NCI-H748 (cell line): ENCODE results near the gene JAK2.
A peak's percentile ranks its signal among the peaks of the same experiment; 100 is the strongest.
"Not testable (repeated sequence)": the region's sequence is repeated elsewhere in the genome, so short reads cannot be mapped to it uniquely, and the experiment has no call there.

Experiments
- DNase-seq: peaks from one replicate; lab custom pipeline; 2025; ENCODE audit not compliant: unreplicated experiment; lab: John Stamatoyannopoulos, UW

The JAK2 gene

DNA sequence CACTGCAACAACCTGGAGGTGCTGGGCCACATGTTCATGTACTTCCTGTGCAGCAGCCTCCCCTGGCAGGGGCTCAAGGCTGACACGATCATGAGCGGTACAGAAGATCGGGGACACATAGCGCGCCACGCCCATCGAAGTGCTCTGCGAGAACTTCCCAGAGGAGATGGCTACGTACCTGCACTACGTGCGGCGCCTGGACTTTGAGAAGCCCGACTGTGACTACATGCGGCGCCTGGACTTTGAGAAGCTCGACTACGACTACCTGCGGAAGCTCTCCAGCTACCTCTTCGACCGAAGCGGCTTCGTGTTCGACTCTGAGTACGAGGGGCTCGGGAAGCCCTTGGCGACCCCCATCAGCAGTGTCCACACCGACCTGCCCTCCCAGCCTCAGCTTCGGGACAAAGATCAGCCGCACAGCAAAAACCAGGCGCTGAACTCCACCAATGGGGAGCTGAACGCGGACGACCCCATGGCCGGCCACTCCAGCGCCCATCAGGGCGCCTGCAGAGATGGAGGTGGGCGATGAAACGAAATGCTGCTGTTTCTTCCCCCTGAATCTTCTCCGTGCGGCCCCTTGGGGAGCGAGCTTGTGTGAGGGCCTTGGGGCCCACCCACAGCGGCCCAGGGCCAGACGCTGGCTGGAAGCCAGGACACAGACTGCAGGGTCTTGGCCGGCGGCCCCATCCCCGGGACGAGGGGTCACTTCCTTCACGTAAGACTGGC, 56.5 kb downstream of the JAK2 start:
- DNase-seq, result no peak

DNA sequence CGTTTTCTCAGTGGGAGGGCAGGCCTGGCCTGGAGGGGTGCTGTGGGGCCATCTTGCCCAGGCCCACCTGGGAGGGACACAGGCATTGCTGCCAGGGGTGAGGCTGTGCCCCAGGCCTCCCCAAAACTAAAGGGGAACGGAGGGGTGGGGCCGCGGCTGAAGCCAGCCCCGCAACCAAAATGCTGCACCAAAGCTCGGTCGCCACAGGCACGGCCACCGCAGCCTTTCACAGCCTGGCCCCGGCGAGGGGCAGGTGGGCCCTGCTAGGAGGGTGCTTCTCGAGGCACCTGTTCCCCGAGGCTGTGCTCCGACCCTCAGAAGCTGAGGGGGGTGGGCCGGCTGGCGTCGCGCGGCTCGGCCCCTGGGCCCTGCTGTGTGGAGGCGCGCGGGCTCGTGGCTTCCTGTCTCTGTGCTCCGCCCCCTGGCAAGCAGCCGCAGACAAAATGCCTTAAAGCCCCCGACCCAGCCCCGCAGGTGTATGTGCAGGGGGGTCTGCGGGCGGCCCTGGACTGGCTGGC, 57.6 kb downstream of the JAK2 start:
- no peak for DNase-seq

DNA sequence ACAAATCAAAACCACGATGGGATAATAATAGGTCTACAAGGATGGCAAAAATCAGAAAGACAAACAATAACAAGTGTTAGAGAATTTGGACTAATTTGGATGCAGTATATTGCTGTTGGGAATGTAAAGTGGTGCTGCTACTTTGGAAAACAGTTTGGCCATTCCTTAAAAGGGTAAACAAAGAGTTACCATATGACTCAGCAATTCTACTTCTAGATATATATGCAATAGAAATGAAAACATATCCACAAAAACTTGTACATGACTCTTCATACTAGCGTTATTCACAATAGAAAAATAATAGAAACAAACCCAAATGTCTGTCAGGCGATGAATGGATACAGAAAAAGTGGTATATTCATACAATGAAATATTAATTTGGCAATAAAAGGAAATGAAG, 58.3 kb downstream of the JAK2 start:
- no peak for DNase-seq

GRCh38 chr9:5044160-5044559, 59.1 kb downstream of the JAK2 start:
- DNase-seq, result no peak

DNA sequence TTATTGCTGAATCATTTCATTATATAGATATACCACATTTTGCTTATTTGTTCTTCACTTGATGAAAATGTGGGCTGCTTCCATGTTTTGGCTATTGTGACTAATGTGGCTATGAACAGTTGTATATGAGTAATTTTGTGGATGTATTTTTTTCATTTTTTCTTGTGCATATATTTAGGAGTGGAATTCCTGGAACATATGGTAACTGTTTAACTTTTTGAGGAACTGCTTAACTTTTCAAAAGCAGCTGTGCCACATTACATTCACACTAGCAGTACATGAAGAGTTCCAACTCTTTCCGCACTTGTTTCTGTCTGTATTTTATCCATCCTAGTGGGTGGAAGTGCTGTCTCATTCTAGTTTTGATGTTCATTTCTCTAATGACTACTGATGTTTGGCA, 67.8 kb downstream of the JAK2 start:
- no peak for DNase-seq

- DNase-seq, result no peak
These were observed 77.6 kb downstream of the JAK2 start for GRCh38 chr9:5062631-5063030.

GRCh38 chr9:5072871-5073270, 87.8 kb downstream of the JAK2 start:
- no peak for DNase-seq

DNA sequence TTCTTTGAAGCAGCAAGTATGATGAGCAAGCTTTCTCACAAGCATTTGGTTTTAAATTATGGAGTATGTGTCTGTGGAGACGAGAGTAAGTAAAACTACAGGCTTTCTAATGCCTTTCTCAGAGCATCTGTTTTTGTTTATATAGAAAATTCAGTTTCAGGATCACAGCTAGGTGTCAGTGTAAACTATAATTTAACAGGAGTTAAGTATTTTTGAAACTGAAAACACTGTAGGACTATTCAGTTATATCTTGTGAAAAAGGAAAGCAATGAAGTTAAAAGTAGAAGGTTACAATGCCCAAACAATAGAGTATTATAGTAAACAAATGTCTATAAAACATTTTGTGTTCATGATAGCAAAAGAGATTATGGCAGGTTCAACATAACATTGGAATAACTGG, 88.6 kb downstream of the JAK2 start:
- DNase-seq, result no peak

GRCh38 chr9:5085993-5086392, 100.9 kb downstream of the JAK2 start:
- DNase-seq, result no peak

- DNase-seq, result peak; percentile 58
These were observed 104.7 kb downstream of the JAK2 start for GRCh38 chr9:5089737-5090136.

GRCh38 chr9:5095795-5096194, 110.7 kb downstream of the JAK2 start:
- DNase-seq, result no peak

DNA sequence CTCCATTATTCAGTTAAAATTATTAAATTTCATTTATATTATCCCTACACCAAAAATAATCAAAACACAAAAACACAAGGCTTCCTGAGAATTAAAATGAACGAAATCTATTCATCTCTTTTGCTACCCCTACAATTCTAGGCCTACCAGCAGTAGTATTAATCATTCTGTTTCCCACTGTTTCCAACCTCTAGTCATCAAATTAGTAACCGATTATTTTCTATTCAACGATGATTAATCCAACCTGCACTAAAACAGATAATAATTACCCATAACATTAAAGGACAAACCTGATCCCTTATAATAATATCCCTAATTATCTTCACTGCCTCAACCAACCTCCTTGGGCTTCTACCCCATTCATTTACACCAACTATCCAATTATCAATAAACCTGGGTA, 114.4 kb downstream of the JAK2 start:
- no peak for DNase-seq

- not testable (repeated sequence) for DNase-seq
These were observed 116.1 kb downstream of the JAK2 start for GRCh38 chr9:5101127-5101526.

GRCh38 chr9:5106517-5106916, 121.4 kb downstream of the JAK2 start:
- DNase-seq, result not testable (repeated sequence)

GRCh38 chr9:5110867-5111681, 126.0 kb downstream of the JAK2 start:
- DNase-seq, result no peak

GRCh38 chr9:5111696-5112095, 126.6 kb downstream of the JAK2 start:
- no peak for DNase-seq

DNA sequence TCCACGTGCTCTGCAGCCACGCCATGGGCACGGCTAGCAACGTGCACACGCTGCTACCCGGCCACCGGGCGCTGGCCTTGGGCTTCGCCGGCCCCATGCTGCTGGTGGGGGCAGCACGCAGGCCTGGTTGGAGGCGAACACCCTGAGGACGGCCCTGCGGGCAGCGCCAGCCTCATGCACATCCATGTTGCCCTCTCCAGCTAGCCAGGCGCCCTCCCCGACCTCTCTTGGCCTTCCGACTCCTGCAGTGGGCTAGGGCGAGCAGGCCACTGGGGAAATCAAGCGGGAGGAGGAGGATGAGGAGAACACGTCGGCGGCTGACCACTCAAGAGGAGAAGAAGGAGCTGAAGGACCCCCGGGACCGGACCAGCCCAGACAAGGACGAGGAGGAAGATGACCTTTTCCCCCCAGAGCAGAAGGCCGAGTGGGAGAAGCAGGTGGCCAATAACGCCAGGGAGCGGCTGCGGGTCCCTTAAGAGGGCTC, 127.1 kb downstream of the JAK2 start:
- no peak for DNase-seq

GRCh38 chr9:5112646-5113045, 127.6 kb downstream of the JAK2 start:
- no peak for DNase-seq

DNA sequence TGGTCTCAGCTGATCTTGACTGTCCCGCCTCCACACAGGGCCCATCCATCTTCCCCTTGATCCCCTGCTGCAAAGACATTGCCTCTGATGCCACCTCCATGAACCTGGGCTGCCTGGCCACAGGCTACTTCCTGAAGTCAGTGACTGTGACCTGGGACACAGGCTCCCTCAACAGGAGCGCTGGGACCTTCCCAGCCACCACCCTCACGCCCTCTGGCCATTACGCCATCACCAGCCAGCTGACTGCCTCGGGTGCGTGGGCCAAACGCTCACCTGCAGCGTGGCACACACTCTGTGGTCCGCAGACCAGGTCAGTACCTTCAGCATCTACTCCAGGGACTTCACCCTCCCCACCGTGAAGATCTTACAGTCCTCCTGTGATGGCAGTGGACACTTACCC, 128.5 kb downstream of the JAK2 start:
- no peak for DNase-seq

GRCh38 chr9:5113994-5114748, 129.1 kb downstream of the JAK2 start:
- no peak for DNase-seq

- DNase-seq, result no peak
These were observed 137.0 kb downstream of the JAK2 start for GRCh38 chr9:5122116-5122515.
